ENCODE results near the gene KDM4B. TPM values are rescaled to one million over a fixed set of nuclear protein-coding genes. Genes with fewer than 3 reads are reported as not detected.
"Not testable (repeated sequence)": the region's sequence is repeated elsewhere in the genome, so short reads cannot be mapped to it uniquely, and the experiment has no call there.

KDM4B gene
- total RNA-seq, 4 donors from 2014 or later: 18.4 to 94.7 (median 25.6) TPM

GRCh38 chr19:5154799-5155426, 186.0 kb downstream of the KDM4B start:
- H3K27ac ChIP-seq: no peak overlapping the region
- H3K4me3 ChIP-seq: no peak overlapping the region
- intact Hi-C loops (cut with DNase I; ENCODE audit: low total_unique reads): no loop called here
- H3K27me3 ChIP-seq: no peaks in the 10 kb centered on the region
- H3K4me1 ChIP-seq: no peaks in the 10 kb centered on the region
- no peak for DNase-seq
- no peak for TF ChIP-seq POLR2A (IDR thresholded peaks at IDR 0.05)
- TF ChIP-seq, protein P1, sequence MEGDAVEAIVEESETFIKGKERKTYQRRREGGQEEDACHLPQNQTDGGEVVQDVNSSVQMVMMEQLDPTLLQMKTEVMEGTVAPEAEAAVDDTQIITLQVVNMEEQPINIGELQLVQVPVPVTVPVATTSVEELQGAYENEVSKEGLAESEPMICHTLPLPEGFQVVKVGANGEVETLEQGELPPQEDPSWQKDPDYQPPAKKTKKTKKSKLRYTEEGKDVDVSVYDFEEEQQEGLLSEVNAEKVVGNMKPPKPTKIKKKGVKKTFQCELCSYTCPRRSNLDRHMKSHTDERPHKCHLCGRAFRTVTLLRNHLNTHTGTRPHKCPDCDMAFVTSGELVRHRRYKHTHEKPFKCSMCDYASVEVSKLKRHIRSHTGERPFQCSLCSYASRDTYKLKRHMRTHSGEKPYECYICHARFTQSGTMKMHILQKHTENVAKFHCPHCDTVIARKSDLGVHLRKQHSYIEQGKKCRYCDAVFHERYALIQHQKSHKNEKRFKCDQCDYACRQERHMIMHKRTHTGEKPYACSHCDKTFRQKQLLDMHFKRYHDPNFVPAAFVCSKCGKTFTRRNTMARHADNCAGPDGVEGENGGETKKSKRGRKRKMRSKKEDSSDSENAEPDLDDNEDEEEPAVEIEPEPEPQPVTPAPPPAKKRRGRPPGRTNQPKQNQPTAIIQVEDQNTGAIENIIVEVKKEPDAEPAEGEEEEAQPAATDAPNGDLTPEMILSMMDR (IDR thresholded peaks at IDR 0.05): no peak
- peaks cover 0 to 3% of the 10 kb centered on the region in 2 donors for H3K9me3 ChIP-seq
- no peaks in the 10 kb centered on the region for H3K36me3 ChIP-seq

DNA sequence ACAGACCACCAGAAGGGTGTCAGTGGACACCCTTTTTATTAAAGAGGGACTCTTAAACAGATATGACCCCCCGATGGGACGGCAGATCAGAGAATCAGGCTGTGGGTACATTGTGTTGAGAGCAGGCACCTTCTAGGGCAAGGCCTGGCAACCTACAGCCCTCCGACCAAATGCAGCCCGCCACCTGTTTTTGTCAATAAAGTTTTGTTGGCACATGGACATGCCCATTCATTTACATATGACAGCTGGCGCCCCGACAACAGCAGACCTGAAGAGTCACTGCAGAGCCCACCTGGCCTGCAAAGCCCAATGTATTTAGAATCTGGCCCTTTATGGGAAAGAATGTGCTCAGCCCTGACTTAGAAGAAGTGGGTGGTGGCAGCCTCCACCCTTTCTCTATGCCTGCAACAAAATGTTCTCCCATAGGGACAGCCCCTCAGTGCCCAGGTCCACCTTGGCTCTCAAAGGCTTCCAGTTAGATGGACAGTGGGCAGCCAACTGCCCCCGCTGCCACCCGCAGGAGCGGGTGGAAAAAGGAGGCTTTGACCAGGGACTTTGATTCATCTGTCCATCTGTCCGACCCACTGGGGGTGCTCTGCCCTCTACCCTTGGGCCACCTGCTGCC, 186.8 kb downstream of the KDM4B start:
- H3K4me1 ChIP-seq: no peaks in the 10 kb centered on the region
- no peak for TF ChIP-seq POLR2A (IDR thresholded peaks at IDR 0.05)
- TF ChIP-seq, protein P1 (IDR thresholded peaks at IDR 0.05): no peak
- H3K4me3 ChIP-seq: no peak overlapping the region
- intact Hi-C loops (cut with DNase I; ENCODE audit: low total_unique reads): no loop called here
- peak in 1 of 2 donors; percentile 12 for DNase-seq
- no peaks in the 10 kb centered on the region for H3K36me3 ChIP-seq
- H3K27me3 ChIP-seq: no peaks in the 10 kb centered on the region
- H3K9me3 ChIP-seq: peaks cover 0 to 3% of the 10 kb centered on the region in 2 donors
- H3K27ac ChIP-seq: no peak overlapping the region

GRCh38 chr19:5156231-5156986, 187.5 kb downstream of the KDM4B start:
- no peak for DNase-seq
- Histone ChIP-seq H3K27me3 (no peaks in the 10 kb centered on the region), H3K36me3 (no peaks in the 10 kb centered on the region), H3K27ac (no peak overlapping the region), H3K9me3 (peaks cover 0 to 3% of the 10 kb centered on the region in 2 donors), H3K4me1 (no peaks in the 10 kb centered on the region), H3K4me3 (no peak overlapping the region)
- intact Hi-C loops (cut with DNase I; ENCODE audit: low total_unique reads): no loop called here
- TF ChIP-seq, protein P1 (IDR thresholded peaks at IDR 0.05): no peak
- TF ChIP-seq POLR2A (IDR thresholded peaks at IDR 0.05): no peak

- Histone ChIP-seq H3K36me3 (no peaks in the 10 kb centered on the region), H3K9me3 (peaks cover 0 to 3% of the 10 kb centered on the region in 2 donors), H3K27ac (no peak overlapping the region), H3K4me3 (no peak overlapping the region), H3K4me1 (no peaks in the 10 kb centered on the region), H3K27me3 (no peaks in the 10 kb centered on the region)
- intact Hi-C loops (cut with DNase I; ENCODE audit: low total_unique reads): no loop called here
- DNase-seq: no peak
- TF ChIP-seq, protein P1 (IDR thresholded peaks at IDR 0.05): no peak
These were observed 188.3 kb downstream of the KDM4B start for GRCh38 chr19:5157186-5157585.

DNA sequence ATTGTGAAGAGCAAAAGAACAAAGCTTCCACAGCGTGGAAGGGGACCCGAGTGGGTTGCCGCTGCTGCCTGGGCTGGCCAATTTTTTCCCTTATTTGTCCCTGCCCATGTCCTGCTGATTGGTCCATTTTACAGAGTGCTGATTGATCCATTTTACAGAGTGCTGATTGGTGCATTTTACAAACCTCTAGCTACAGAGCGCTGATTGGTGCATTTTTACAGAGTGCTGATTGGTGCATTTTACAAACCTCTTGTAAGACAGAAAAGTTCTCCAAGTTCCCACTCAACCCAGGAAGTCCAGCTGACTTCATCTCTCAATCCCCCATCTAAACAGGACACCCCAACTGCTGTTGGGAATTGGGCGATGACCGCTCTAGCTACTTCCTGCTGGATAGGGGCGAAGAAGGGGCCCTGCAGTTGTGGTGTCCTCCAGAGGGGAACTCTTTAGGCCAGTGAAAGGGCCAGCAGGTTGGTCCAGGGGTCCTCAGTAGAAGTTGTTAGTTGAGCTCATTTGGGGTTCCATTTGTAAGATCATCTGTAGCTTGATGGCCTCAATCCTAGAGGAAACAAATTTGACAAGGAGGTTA, 189.7 kb downstream of the KDM4B start:
- H3K27me3 ChIP-seq; H3K36me3 ChIP-seq; H3K4me1 ChIP-seq; intact Hi-C loops (cut with DNase I; ENCODE audit: low total_unique reads); DNase-seq; H3K9me3 ChIP-seq; H3K4me3 ChIP-seq; H3K27ac ChIP-seq: not testable (repeated sequence)

GRCh38 chr19:5160158-5160795, 191.4 kb downstream of the KDM4B start:
- H3K27me3 ChIP-seq; H3K4me3 ChIP-seq; H3K9me3 ChIP-seq; intact Hi-C loops (cut with DNase I; ENCODE audit: low total_unique reads); H3K27ac ChIP-seq; DNase-seq; H3K36me3 ChIP-seq; H3K4me1 ChIP-seq: not testable (repeated sequence)

DNA sequence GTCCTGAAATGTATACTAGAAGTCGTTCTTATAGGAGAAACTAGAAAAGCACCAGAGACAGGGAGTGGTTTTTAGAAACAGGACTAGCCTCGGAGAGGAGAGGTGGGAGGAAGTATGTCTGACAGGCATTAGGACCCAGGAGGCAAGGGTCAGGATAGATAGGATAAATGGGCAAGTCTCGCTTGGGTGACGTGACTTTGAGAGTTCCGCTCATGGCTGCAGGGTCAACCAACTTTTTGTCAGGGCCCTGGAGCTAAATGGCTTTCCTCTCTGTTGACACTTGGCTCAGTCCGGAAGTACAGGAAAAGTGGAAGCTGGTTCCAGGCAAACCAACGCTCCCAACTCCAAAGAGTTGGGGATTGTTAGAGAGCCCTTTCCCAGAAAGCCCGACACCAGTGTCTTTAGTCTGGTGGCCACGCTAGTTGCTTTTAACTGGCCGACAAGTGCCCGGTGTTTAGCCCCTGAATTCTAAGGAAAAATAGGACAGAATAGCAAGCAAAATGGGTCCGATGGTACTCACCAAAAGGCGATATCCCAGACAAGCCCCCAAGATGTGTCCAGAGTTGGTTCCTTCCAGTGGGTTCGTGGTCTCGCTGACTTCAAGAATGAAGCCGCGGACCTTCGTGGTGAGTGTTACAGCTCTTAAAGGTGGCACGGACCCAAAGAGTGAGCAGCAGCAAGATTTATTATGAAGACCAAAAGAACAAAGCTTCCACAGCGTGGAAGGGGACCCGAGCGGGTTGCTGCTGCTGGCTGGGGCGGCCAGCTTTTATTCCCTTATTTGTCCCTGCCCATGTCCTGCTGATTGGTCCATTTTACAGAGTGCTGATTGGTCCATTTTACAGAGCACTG, 196.2 kb downstream of the KDM4B start:
- not testable (repeated sequence) for H3K9me3 ChIP-seq

More for the DNA sequence above, 196.2 kb downstream of the KDM4B start:
- H3K4me3 ChIP-seq; H3K27me3 ChIP-seq; H3K36me3 ChIP-seq; DNase-seq; H3K4me1 ChIP-seq; H3K27ac ChIP-seq; intact Hi-C loops (cut with DNase I; ENCODE audit: low total_unique reads): not testable (repeated sequence)

Data from uterus (tissue), 4 donors.